Measurements from ENCODE around the gene KRTAP4-11.
"Not testable (repeated sequence)": the region's sequence is repeated elsewhere in the genome, so short reads cannot be mapped to it uniquely, and the experiment has no call there.

Gene KRTAP4-11

DNA sequence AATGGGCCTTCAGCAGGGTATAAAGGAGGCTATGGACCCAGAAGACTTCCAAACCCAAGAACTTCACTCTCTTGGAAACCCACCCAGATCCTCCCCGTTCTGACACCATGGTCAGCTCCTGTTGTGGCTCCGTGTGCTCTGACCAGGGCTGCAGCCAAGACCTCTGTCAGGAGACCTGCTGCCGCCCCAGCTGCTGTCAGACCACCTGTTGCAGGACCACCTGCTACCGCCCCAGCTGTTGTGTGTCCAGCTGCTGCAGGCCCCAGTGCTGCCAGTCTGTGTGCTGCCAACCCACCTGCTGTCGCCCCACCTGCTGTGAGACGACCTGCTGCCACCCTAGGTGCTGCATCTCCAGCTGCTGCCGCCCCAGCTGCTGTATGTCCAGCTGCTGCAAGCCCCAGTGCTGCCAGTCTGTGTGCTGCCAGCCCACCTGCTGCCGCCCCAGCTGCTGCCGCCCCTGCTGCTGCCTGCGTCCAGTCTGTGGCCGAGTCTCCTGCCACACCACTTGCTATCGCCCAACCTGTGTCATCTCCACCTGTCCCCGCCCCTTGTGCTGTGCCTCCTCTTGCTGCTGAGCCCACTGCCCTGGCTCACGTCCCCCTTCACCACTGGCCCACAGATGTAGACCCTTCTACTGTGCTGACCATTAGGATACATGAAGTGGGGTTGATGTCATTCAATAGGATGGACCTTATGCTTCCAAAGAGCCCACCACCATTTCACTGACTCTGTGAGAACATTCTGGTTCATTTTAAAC lies 33.9 kb downstream of the KRTAP4-11 start, which contains the start of gene KRTAP4-7:
Gene KRTAP4-7, plus strand, starts transcription at position 51 of the 757 bp plus-strand sequence. Its CDS starts 57 bp downstream, at position 108.
- not testable (repeated sequence) for DNase-seq (ENCODE audit: low spot score)

DNA sequence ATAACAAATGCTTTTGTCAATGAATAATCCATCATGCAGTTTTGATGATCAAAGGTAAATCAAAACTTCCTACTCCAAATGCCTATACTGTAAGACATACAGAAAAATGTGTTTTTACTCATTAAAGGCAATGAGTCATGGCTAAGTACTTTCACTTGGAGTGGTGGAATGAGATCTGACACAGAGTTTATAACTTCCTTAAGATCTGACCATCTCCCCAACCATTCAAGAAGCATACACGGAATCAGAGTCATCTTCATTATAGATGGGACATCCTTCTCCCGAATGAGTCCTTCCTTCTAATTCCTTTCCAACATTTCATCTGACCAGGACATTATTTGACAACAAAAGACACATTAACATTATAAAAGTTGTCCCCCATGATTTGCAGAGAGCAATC lies 34.7 kb downstream of the KRTAP4-11 start:
- DNase-seq (ENCODE audit: low spot score), result not testable (repeated sequence)

DNA sequence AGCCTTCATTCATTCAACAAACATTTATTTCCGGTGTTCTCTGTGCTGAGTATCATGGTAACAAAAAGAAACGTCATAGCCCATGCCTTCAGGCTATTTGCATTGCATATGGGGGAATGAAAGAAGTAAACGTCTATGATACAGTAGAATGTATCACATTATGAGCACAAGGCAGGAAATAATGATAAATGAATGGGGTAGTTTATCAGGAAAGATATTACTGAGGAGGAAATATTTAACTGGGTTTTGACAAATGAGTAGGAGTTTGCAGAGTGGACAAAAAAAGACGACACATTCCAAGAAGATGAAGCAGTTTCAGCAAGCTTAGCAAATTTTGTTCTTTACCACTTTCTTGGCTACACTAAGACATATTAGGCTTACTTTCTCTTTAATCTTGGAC lies 35.5 kb downstream of the KRTAP4-11 start:
- DNase-seq (ENCODE audit: low spot score), result no peak

- DNase-seq (ENCODE audit: low spot score), result no peak
Measured at GRCh38 chr17:41076788-41077187, 41.4 kb downstream of the KRTAP4-11 start.

DNA sequence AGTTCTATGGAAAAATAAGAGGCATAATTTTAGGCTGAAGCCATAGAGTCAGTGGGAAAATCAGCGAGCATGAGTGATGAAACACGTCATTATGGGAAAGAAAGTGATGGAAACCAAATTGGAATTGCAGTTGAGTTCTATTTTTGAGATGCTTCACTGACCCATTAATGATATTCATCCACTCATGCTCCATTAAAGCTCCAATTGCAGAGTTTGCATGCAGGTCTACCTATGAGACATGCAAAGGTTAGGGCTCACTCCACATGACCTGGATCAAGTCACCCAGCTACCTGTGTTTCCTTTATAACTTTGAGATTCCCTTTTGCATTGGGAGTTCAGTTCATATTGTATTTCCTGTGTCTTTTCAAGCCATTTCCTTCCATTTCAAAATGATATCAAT lies 44.5 kb downstream of the KRTAP4-11 start:
- DNase-seq (ENCODE audit: low spot score), result no peak

DNA sequence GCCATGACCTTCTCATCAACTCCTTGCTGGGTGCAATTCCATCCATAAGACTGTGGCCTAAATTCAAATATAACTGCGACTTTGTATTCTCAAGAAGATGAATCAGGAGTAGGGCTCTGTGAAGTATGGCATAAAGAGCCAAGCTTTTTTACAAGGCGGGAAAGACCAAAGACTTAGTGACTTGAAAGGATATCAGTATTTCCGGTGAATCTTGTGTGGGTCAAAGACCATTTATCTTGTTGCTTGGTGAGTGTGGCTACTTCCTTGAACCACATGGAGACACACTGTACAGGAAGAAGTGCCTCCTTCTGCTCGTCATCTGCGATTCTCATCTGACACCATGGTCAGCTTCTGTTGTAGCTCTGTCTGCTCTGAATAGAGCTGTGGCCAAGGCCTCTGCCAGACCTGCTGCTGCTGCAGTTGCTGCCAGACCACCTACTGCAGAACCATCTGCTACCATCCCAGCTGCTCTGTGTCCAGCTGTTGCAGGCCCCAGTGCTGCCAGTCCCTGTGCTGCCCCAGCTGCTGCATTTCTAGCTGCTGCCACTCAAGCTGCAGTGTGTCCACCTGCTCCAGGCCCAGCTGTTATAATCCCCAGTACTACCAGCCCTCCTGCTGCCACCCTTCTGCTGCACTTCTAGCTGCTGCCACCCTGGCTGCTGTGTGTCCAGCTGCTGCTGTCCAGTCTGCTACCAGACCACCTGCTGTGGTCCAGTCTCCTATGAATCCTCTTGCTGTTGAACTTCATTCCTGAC lies 46.4 kb downstream of the KRTAP4-11 start:
- DNase-seq (ENCODE audit: low spot score), result no peak

GRCh38 chr17:41069031-41069430 lies 49.1 kb downstream of the KRTAP4-11 start:
- no peak for DNase-seq (ENCODE audit: low spot score)

DNA sequence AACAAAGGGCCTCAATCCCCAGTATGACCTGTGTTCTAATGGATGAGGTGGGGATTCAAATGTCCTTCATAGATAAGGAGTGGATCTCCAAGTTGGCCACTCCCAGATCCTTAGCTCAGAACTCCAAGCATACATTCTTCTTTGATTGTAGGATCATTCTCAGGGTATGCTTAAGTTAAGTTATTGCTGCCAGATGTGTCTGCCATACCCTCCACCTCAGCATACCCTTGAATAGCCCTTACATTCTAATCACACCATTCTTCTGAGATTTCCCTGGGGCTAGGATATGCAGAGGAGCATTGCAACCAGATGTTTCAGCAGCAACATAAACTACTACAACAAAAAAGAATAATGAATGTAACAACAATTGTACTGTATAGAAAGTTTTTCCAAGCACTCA lies 50.9 kb downstream of the KRTAP4-11 start:
- DNase-seq (ENCODE audit: low spot score), result no peak

Measured in putamen (tissue), 1 donor.